NCI-H1092 treated with DMSO at 0.1 percent for 48 hours (cell line): ENCODE data around the gene DLG2.
"Not testable (repeated sequence)": the region's sequence is repeated elsewhere in the genome, so short reads cannot be mapped to it uniquely, and the experiment has no call there.

Experiments
- DNase-seq: peaks from one replicate; lab custom pipeline; 2025; lab: John Stamatoyannopoulos, UW

DLG2 gene

DNA sequence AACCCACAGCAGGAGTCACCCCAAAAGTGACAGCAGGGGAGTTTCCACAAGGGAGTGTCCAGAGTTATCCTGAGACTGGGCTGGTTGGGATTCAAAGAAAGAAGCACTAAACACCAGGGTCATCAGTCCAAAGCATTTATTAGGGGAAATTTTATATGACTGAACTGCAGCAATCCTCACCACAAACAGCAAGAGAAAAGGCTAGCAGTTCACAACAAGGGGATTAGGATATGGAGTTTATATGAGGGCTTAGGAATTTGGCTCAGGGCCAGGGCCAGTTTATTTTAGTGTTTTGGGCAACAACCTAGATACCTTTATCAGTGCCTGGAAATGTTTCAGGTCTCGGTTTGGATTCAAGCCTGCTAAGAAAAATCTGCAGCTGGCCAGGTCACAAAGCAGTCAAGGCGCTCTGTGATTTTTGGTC is 16.1 kb upstream of the DLG2 start:
- no peak for DNase-seq

DNA sequence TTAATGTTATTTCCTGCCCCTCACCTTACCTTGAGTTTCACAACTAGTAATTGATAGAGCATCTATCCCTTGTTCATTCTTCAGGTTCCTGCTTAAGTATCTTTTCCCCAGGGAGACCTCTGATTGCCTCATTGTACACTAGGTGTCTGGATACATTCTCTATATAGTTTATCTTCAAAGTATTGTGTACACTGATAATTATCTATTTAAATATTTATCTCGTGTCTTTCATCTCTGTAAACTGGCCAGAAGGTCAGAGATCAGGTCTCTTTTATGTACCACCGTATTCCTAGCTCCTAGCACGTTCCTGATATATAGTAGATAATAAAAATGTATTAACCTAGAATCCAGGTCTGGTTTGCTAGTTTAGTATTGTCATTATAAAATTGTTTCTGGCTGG is 7.6 kb upstream of the DLG2 start:
- DNase-seq = no peak

DNA sequence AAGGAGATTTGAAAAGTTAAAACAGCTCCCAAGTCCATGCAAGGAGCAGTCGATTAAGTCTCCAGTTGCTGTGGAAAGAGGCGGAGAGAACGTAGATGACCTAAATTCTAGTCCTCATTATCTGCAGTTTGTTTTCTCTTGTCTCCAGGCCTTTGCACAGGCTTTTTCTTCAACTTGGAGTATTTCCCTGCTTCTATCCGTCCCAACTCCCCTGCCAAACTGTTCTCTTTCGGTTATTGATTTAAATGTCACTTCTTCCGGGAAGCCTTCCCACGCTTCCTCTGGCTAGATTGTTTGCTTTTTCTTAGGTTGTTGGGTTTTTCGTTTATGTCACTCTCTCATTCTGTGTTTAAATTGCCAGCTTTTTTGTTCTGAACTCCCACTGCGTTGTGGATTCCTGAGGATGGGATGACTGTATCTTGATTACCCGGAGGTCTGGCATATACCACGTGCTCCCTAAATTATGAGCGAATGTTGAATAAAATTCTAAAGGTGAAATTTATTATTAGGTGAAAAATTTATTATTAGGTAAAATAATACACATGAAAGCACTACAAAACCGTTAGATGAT is 1.7 kb upstream of the DLG2 start:
- no peak for DNase-seq

- DNase-seq = peak; percentile 99
Observed at GRCh38 chr11:85627998-85628770, 1.0 kb upstream of the DLG2 start, which contains the start of gene TMEM126B. TSS of gene TMEM126B (plus strand) at chr11:85628593. CDS start at chr11:85628608, 15 bp downstream.

GRCh38 chr11:85626496-85626895 is 648 bp downstream of the DLG2 start:
- peak; percentile 22 for DNase-seq

DNA sequence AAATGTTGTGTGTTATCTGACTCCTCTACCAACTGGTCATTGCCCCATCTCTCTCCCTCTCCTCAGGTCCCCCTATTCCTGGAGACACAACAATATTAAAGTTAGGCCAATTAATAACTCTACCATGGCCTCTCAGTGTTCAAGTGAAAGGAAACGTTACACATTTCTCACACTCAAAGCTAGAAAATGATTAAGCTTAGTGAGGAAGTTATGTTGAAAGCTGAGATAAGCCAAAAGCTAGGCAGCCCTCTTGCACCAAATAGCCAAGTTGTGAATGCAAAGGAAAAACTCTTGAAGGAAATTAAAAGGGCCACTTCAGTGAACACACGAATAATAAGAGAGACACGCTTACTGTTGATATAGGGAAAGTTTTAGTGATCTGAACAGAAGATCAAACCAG is 6.9 kb downstream of the DLG2 start:
- no peak for DNase-seq

- DNase-seq = no peak
Observed at GRCh38 chr11:85619499-85619898, 7.6 kb downstream of the DLG2 start.

DNA sequence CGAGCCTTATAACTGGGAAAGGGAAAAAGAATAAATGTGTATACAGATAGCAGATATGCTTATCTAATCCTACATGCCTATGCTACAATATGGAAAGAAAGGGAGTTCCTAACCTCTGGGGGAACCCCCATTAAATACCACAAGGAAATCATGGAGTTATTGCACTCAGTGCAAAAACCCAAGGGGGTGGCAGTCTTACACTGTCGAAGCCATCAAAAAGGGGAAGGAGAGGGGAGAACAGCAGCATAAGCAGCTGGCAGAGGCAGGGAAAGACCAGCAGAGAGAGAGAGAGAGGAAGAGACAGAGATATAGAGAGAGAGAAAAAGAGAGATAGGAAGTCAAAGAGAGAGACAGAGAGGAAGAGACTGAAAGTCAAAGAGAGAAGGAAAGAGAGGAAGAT is 15.5 kb downstream of the DLG2 start:
- not testable (repeated sequence) for DNase-seq

DNA sequence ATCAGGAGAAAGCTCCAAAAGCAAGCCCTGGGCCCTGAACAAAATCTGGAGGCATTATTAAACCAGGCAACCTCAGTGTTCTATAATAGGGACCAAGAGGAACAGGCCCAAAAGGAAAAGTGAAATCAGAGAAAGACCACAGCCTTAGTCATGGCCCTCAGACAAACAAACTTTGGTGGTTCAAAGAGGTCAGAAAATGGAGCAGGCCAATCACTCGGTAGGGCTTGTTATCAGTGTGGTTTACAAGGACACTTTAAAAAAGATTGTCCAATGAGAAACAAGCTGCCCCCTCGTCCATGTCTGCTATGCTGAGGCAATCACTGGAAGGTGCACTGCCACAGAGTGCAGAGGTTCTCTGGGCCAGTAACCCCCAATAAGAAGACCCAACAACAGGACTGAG is 17.9 kb downstream of the DLG2 start:
- DNase-seq = not testable (repeated sequence)

GRCh38 chr11:85608621-85609020 is 18.5 kb downstream of the DLG2 start:
- DNase-seq = not testable (repeated sequence)

- not testable (repeated sequence) for DNase-seq
Observed at GRCh38 chr11:85606237-85606636, 20.9 kb downstream of the DLG2 start.

- DNase-seq = no peak
Observed at GRCh38 chr11:85603220-85603619, 23.9 kb downstream of the DLG2 start.

DNA sequence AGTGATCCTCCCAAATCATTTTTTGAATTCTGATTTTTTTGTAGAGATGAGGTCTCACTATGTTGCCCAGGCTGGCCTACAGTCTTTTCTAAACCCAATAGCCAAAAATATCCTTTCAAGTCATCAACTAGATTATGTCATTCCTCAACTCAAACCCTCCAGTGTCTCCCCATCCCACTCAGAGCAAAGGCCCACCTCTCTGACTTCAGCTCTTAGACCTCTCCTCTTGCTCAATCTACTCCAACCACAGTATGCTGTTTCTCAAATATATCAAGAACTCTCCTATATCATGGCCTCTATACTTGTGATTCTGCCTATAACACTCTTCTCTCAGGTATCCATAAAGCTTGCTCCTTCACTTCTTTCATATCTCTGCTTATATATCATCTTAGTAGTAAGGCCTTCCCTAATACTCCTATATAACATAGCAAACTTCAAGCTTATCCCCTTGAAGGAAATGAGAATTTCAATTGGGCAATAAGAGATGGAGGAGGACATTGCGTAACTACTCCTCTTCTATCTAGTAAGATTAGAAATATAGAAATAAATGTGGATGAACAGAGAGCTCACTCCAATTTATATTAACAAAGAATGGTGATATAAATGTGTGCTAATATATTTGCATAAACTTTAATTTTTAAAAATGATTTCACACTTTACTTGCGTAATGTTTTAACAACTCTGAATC is 24.5 kb downstream of the DLG2 start:
- no peak for DNase-seq

- no peak for DNase-seq
Observed at GRCh38 chr11:85599083-85599482, 28.1 kb downstream of the DLG2 start.

GRCh38 chr11:85596886-85597285 is 30.3 kb downstream of the DLG2 start:
- no peak for DNase-seq

DNA sequence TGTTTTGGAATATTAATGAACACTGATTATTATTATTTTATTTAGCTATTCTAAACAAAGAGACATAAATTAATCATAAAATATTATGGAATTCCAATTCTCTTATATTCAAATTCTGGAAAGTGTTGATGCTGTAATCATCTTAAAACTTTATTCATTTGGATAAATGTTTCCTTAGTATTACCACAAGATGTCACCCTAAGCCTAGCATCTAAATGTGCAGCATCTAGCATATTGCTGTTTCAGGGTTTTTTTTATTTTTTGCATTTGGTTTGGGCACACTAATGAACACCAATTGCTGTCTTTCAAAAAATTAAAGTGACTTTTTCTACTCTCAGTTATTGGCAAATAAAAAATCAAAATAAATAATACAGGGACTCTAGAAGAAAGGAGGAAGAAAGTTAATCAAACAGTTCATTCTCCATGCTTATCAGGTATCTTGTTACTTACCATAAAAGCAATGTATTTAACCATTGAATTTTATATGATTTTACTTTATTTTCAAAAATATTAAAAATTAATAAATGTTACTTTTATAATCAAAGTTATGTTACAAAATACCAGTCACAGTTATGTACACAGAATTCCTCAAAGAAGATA is 31.8 kb downstream of the DLG2 start:
- DNase-seq = peak; percentile 49

GRCh38 chr11:85590848-85591483 is 36.2 kb downstream of the DLG2 start:
- DNase-seq = peak; percentile 33

GRCh38 chr11:85589373-85589772 is 37.8 kb downstream of the DLG2 start:
- no peak for DNase-seq

DNA sequence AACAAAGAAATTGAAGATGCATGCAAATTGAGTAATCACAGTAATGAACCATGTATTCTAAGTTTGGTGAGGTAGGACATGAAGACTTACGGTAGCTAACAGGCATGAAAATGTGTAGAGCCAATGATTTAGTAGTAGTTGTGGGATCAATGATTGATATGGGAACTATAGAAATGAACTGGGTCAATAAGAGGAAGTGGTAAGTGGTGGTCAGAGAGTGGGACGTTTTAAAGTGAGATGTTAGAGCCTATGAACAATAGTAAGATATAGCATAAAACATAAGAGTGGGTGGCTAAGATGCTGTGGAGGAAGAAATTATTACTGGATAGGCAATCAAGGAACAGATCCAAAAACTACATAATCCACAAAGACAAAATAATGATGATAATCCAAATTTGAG is 45.0 kb downstream of the DLG2 start:
- no peak for DNase-seq

GRCh38 chr11:85575388-85575787 is 51.8 kb downstream of the DLG2 start:
- no peak for DNase-seq

- DNase-seq = no peak
Observed at GRCh38 chr11:85572056-85572455, 55.1 kb downstream of the DLG2 start.

- DNase-seq = no peak
Observed at GRCh38 chr11:85569525-85569924, 57.6 kb downstream of the DLG2 start.
